ENCODE measurements around the gene UBE2S. TPM values are rescaled to one million over a fixed set of nuclear protein-coding genes. Genes with fewer than 3 reads are reported as not detected.

The UBE2S gene
- total and polyA plus RNA-seq, 2 donors (not counting 1 experiment from before 2014, with no cell fraction given) = 20.6 to 72.7 TPM

- Mint-ChIP-seq H3K27ac (peak overlapping the region; percentile 10), H3K4me3 (peak overlapping the region; percentile 50), H3K27me3 (peaks cover 71% of the 10 kb centered on the region), H3K4me1 (peaks cover 20% of the 10 kb centered on the region), H3K9me3 (ENCODE audit: insufficient read depth) (no peaks in the 10 kb centered on the region)
- Histone ChIP-seq H3K36me3 (replicated peaks in 1 of 2; ENCODE audit: control extremely low read depth in 1 of 2, control insufficient read depth in 1 of 2, extremely low read depth in 1 of 2, insufficient read depth in 2 of 2, low read length in 1 of 2) (no peaks in the 10 kb centered on the region), H3K27me3 (replicated peaks in 1 of 4; ENCODE audit: control extremely low read depth in 1 of 4, control insufficient read depth in 3 of 4, insufficient read depth in 4 of 4, low read length in 3 of 4) (peaks cover 0 to 80% (median 51%) of the 10 kb centered on the region in 4 experiments), H3K27ac (ENCODE audit: low read length in 2 of 2) (no peak overlapping the region), H4K20me1 (ENCODE audit: control insufficient read depth, insufficient read depth, low read length, poor library complexity, severe bottlenecking) (no peaks in the 10 kb centered on the region), H2AFZ (ENCODE audit: insufficient read depth, low read depth, low read length, poor library complexity, severe bottlenecking) (peak overlapping the region; percentile 13), H3K9ac (ENCODE audit: low read length) (no peak overlapping the region), H3K4me2 (replicated peaks; ENCODE audit: low read depth, low read length, poor library complexity, severe bottlenecking) (peak overlapping the region; percentile 62), H3K4me3 (ENCODE audit: control extremely low read depth in 1 of 5, extremely low read depth in 1 of 5, insufficient read depth in 1 of 5, low read depth in 2 of 5, low read length in 4 of 5) (peak overlapping the region in 2 of 5 experiments; percentile 9 to 22), H3K9me3 (ENCODE audit: control extremely low read depth in 1 of 3, control insufficient read depth in 2 of 3, insufficient read depth in 1 of 3, low read length in 2 of 3) (peaks cover 0 to 31% (median 0%) of the 10 kb centered on the region in 3 donors), H3K4me1 (ENCODE audit: control insufficient read depth in 2 of 2, insufficient read depth in 2 of 2, low read length in 2 of 2) (peaks cover 21 to 37% of the 10 kb centered on the region in 2 donors), H3K79me2 (ENCODE audit: control insufficient read depth, insufficient read depth, low read length) (no peaks in the 10 kb centered on the region)
- CTCF ChIA-PET = no interaction called here
- POLR2A ChIA-PET = interaction anchor here (0.6 kb wide), 1 partner anchor 9 kb away, joined by 5 read pairs; no protein-coding TSS in a partner anchor
- TF ChIP-seq CTCF (IDR thresholded peaks at IDR 0.05) (no peak), EZH2 (IDR thresholded peaks at IDR 0.05; ENCODE audit: borderline replicate concordance, insufficient read depth, low read depth, low read length, poor library complexity, severe bottlenecking) (no peak)
- no peak for DNase-seq
- WGBS (ENCODE audit: insufficient coverage) = 4% methylated on average over 36 of the region's 39 CpGs
- intact Hi-C loops (cut with micrococcal nuclease) = no loop called here
- peak; percentile 12 for ATAC-seq (ENCODE audit: low read depth)
Measured at GRCh38 chr19:55441692-55442321, 34.2 kb upstream of the UBE2S start.

GRCh38 chr19:55441319-55441691 lies 33.7 kb upstream of the UBE2S start:
- H3K4me3 ChIP-seq (ENCODE audit: control extremely low read depth in 1 of 5, extremely low read depth in 1 of 5, insufficient read depth in 1 of 5, low read depth in 2 of 5, low read length in 4 of 5) = peak overlapping the region in 1 of 5 experiments; percentile 22
- peaks cover 0 to 31% (median 0%) of the 10 kb centered on the region in 3 donors for H3K9me3 ChIP-seq (ENCODE audit: control extremely low read depth in 1 of 3, control insufficient read depth in 2 of 3, insufficient read depth in 1 of 3, low read length in 2 of 3)
- H3K27ac Mint-ChIP-seq = peak overlapping the region; percentile 10
- TF ChIP-seq EZH2 (IDR thresholded peaks at IDR 0.05; ENCODE audit: borderline replicate concordance, insufficient read depth, low read depth, low read length, poor library complexity, severe bottlenecking) (peak; percentile 57), CTCF (IDR thresholded peaks at IDR 0.05) (no peak)
- no peaks in the 10 kb centered on the region for H3K79me2 ChIP-seq (ENCODE audit: control insufficient read depth, insufficient read depth, low read length)
- no peak overlapping the region for H3K9ac ChIP-seq (ENCODE audit: low read length)
- CTCF ChIA-PET = no interaction called here
- H3K4me1 ChIP-seq (ENCODE audit: control insufficient read depth in 2 of 2, insufficient read depth in 2 of 2, low read length in 2 of 2) = peaks cover 21 to 37% of the 10 kb centered on the region in 2 donors
- peak; percentile 46 for ATAC-seq (ENCODE audit: low read depth)
- H3K4me3 Mint-ChIP-seq = peak overlapping the region; percentile 50
- no peak overlapping the region for H3K27ac ChIP-seq (ENCODE audit: low read length in 2 of 2)
- no peaks in the 10 kb centered on the region for H3K36me3 ChIP-seq (replicated peaks in 1 of 2; ENCODE audit: control extremely low read depth in 1 of 2, control insufficient read depth in 1 of 2, extremely low read depth in 1 of 2, insufficient read depth in 2 of 2, low read length in 1 of 2)
- peaks cover 20% of the 10 kb centered on the region for H3K4me1 Mint-ChIP-seq
- peak; percentile 64 for DNase-seq
- POLR2A ChIA-PET = interaction anchor here (0.6 kb wide), 1 partner anchor 10 kb away, joined by 5 read pairs; no protein-coding TSS in a partner anchor
- H3K9me3 Mint-ChIP-seq (ENCODE audit: insufficient read depth) = no peaks in the 10 kb centered on the region
- H3K27me3 ChIP-seq (replicated peaks in 1 of 4; ENCODE audit: control extremely low read depth in 1 of 4, control insufficient read depth in 3 of 4, insufficient read depth in 4 of 4, low read length in 3 of 4) = peaks cover 0 to 83% (median 54%) of the 10 kb centered on the region in 4 experiments
- intact Hi-C loops (cut with micrococcal nuclease) = no loop called here
- no peaks in the 10 kb centered on the region for H4K20me1 ChIP-seq (ENCODE audit: control insufficient read depth, insufficient read depth, low read length, poor library complexity, severe bottlenecking)
- 3% methylated on average over 21 of the region's 21 CpGs for WGBS (ENCODE audit: insufficient coverage)
- peak overlapping the region; percentile 62 for H3K4me2 ChIP-seq (replicated peaks; ENCODE audit: low read depth, low read length, poor library complexity, severe bottlenecking)
- H2AFZ ChIP-seq (ENCODE audit: insufficient read depth, low read depth, low read length, poor library complexity, severe bottlenecking) = peak overlapping the region; percentile 13
- H3K27me3 Mint-ChIP-seq = peaks cover 74% of the 10 kb centered on the region
